ENCODE results near the gene ADORA3.
"Not testable (repeated sequence)": the region's sequence is repeated elsewhere in the genome, so short reads cannot be mapped to it uniquely, and the experiment has no call there.

ADORA3 gene

DNA sequence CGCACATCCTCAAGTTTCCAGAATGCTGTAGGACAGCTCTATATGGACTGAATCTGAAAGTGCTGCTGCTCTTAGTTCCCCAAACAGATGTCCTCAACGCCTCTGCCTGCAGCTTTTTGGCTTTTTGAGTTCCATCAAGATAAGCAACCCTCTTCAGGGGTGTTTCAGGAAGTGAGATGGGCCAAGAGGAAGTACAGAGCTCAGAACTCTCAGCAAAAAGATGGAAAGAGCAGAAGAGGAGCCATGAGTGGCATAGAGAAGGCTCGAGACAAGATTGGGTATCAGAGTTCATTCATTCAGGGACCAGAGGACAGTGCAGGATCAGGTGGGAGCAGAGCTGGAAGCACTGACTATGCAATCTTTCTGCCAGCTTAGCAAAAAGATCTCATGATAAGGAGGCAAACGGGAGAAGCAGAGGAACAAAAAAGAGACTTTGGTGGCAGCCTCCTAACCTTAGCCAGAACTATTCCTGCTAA is at the start of gene ADORA3, which contains the start of gene TMIGD3:
TSS of gene ADORA3 (minus strand) at position 49 of the 476 bp plus-strand sequence. CDS start 279 bp downstream, outside the sequence.
TSS of gene TMIGD3 (minus strand) at position 49 of the 476 bp plus-strand sequence. CDS start 279 bp downstream, outside the sequence.
- DNase-seq, result peak in 3 of 56 donors; percentile 18 to 45 (median 35)

DNA sequence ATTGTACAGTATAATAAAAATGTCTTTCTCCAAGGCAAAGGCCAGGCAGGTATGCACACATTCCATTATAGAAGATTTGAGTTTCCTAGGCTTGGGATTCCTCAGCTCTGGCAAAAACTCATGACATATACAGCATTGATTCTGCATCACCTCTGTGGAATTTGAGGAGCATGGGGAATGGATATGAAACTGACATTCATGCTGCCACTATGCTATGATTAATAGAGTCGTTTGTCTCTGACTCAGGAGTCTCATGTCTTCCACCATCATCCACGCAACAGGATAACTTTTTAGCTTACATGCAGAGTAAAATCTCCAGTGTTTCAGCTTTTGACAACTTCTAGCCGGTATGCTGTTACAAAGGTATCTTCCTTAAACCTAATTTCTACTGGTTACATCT is 49.8 kb upstream of the ADORA3 start:
- DNase-seq, result no peak

DNA sequence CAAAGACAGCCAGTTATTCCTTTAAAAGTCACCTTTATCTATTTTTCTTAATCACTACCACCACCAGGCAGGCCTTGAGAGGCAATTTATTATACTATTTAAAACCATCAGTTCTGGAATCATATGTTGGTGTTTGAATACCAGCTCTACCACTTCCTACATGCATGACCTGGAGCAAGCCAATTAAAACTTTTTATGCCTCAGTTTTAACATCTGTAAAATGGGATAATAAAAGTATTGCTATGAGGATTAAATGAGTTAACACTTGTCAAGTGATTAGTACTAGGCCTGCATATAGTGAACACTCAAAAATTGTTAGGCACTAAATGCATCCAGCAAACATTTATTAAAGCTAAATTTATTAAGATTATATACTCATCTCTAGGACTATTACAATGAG is 49.2 kb upstream of the ADORA3 start:
- DNase-seq, result no peak

DNA sequence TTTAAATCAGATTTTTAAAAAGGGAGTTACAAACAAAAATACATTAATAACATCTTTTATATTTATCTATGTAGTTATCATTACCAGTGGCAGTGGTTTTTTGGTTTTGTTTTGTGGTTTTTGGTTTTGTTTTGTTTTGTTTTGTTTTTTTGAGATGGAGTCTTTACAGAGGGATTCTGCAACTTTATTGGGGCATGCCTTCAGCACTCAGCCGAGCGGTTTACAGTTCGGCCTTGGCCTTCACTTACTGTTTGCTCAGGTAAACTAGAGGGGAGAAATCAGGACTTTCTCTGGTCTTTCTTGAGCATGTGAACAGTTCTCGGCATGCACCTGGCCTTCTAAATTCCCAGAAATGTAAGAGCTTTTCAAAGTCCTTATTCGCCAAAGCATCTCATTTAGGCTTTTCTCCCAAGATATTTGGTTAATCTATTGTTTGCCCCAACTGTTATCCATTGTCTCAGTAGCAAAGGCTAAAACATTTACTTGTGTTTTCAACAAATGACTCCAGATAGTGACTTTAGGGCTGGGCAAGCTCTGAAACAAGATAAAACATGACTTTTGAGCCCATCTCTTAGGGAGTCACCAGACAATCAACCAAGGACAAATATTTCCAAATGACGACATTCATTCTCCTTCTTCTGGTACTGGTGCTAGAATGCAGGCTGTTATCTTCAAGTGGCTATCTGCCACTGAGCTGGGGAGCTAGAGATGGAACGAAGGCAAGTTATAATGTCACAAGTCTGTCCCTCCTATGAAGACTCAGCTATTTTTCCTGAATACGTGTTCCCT is 48.4 kb upstream of the ADORA3 start:
- DNase-seq, result no peak

DNA sequence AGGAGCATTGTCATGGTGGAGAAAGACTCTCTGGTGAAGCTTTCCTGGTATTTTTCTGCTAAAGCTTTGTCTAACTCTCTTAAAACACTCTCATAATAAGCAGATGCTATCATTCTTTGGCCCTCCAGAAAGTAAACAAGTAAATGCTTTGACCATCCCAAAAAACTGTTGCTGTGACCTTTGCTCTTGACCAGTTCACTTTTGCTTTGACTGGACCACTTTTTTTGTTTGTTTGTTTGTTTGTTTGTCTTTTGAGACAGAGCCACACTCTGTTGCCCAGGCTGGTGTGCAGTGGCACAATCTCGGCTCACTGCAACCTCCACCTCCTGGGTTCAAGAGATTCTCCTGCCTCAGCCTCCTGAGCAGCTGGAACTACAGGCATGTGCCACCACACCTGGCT is 44.4 kb upstream of the ADORA3 start:
- not testable (repeated sequence) for DNase-seq

DNA sequence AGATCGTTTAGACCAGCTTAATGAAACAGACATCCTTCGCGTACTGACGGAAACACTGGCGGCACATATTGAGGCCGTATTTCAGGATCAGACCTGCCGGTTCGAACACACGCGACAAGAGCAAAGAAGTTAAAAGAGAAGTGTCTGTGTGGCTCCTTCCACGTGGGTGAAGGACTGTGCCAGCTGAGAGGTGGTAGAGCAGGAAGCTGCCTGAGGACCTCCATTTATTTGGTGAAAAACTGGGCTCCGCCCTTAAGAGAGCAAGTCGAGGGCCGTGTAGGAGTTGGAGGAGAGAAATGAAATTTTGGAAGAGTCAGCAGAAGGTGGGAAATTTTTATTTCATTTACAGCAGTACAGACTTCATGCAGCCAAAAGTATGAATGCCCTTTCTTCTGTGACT is 38.8 kb upstream of the ADORA3 start:
- DNase-seq, result no peak

DNA sequence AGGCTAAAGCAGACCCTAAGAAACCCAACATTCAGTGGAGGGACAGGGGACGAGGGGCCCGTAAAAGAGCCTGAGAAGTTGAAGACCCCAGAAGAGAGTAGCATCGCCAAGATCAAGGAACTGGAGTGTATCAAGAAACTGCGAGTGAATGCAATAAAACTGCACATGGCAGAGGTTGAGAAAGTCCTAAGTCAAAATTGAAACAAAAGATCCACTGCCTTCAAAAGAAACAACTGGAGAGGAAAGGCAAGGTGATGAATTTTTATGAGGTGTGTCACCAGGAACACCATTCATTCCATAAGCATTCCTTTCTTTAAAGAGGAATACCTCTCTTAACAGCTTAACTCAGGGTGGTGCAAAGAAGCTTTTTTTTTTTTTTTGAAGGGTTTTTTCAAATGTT is 38.3 kb upstream of the ADORA3 start:
- DNase-seq, result no peak

DNA sequence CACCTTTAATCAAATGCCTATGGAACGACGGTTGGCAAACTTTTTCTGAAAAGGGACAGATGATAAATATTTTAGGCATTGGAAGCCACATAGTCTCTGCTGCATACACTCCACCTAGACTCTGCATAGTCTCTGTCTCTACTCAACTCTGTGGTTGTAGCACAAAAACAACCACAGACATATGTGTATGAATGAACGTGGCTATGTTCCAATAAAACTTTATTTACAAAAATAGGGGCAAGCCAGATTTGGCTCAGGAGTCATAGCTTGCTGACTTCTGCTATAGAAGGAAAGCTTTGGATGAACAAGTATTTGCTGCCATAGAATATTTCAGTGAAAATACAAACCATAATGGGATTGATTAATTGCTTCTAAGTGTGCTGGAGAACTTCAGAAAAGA is 37.5 kb upstream of the ADORA3 start:
- DNase-seq, result no peak

DNA sequence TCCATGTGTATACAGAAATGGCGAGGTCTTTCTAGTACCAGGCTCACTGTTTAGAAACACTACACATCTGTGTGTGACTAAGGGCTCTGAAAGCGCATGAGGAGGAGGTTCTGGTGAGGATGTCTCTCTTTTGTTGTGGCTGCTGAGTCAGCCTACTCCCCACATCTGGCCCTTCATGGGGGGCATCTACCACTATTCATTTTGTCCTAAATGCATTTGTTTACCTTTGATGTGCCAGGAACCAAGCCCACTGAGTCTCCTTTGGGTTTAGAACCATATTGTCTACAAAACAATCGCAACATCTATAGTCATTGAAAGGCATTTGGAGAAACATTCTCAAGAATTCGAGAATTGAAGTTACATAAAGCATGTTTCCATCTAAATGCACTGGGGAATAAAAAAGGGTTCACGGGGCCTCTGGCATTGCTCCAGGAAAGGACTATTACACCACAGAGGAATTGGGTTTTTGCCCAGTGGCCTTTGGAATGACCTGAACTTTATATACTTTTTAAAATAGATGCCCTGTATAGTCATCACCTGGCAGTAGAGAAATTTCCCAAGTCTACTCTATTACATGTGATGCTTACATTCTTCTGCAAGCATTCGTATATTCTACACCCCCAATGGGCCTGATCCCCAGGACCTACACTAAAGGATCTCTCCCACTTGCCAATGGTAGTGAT is 35.1 kb upstream of the ADORA3 start:
- peak in 1 of 56 donors; percentile 0 for DNase-seq

DNA sequence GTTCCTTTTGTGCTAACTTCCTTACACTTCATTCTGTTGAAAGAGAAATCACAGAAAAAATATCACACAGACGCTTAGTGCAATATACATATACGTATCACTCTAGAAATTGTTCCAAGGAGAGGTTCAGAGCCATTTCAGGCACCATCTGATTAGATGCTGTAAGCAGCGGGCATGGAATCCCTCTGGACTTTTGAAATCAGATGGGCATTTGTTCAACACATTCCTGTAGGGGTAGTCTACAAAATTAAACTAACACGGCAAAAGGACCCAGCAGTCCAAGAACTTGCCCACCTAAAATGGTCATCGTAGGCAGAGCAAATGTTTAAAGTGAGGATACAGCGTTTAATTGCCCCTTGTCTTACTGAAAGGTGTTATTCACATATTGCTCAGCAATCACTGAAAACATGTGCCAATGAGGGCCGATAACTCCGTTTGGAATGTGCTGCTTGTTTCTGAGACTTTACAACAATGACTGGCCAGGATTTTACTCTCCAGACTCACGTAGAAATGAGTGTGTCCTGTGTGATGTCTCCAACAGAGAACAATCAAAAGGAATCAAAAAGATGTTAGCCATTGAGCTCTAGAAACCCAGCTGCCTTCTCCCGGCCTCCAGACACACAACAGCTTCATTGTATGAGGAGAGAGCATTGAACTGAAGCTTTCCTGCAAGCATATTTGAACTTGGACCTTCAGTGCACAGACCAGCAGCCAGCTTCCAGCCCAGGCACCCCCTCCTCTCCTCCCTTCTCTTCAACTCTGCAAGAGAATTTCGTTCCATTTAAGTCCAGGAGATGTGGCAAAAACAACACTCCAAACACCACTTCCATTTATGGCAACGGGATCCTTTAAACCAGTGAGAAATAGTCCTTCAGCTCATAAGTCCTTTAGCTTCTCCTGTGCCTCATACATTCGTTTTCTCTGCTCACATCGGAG is 32.1 kb upstream of the ADORA3 start:
- peak in 31 of 56 donors; percentile 2 to 62 (median 25) for DNase-seq

DNA sequence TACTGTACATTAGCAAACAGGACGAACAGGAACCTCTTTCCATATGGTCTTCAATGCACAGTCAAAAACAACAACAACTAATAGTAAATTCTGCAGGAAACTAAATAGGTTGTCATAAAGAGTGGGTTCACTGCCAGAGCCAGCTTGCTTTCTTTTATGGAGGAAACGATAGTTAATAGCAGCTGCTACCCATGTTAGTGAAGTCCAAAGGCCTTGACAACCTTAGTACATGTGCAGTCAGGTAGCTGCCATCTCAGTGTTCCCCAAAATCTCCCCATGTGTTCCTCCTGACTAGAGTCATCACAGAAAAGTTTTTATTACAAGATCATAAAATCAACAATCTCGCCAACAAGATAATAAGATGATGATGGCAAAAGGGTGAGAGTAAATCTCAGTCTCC is 16.6 kb upstream of the ADORA3 start:
- DNase-seq, result no peak

DNA sequence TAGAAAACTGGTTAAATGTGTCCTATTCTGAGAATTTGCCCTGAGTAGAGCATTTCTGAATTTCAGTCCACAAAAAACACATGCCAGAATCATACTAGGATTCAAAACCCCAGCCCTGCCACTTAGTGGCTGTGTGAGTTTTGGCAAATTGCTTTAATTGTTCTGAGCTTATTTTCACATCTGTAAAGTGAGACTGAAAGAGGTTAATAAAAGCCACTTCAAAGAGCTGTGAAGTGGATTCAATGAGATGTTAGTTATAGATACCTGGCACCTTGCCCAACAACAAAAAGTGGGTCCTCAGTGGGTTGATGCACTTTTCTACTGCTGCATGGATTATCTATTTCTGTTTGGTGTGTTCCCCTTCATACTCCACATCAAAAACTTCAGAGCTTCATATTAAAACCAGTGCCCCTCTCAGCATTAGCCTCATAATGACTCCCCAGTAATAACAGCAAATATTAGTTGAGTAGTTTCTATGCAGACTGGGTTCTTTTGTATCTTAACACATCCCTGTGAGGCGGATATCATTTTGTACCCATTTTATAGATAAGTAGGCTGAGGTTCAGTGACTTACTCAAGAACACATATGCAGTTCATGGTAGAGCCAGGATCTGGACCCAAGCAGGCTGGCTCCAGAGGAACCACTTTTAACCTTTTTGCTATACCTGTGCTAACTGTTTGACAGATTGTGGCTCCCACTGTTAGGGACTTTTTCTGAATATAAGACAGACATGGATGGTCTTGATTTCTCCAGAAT is 14.2 kb upstream of the ADORA3 start:
- DNase-seq, result no peak

DNA sequence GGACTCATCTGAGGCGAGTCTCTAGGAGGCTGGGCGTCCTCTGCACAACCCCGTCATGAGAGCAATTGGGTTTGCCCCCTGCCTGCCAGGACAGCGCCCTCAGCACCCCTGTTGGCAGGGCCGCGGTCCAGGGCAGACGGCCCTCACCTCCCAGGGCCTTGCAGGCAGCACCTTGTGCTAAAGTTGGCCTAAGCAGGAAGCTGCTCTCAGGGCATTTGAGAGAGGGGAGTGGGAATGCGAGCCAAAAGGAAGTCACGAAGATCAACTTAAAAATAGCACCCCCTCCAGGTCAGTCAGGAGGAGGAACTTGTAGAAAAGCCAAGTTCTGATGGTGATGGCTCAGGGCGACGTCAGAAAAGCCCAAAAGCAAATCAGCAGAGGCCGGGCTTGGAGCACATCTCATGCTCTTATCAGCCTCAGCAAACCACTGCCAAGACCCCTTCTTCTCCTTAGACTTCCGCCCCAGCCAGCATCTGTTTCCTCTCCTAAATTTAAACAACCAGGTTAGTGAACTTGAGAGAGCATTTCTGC is 12.6 kb upstream of the ADORA3 start:
- peak in 24 of 56 donors; percentile 12 to 71 (median 35) for DNase-seq

DNA sequence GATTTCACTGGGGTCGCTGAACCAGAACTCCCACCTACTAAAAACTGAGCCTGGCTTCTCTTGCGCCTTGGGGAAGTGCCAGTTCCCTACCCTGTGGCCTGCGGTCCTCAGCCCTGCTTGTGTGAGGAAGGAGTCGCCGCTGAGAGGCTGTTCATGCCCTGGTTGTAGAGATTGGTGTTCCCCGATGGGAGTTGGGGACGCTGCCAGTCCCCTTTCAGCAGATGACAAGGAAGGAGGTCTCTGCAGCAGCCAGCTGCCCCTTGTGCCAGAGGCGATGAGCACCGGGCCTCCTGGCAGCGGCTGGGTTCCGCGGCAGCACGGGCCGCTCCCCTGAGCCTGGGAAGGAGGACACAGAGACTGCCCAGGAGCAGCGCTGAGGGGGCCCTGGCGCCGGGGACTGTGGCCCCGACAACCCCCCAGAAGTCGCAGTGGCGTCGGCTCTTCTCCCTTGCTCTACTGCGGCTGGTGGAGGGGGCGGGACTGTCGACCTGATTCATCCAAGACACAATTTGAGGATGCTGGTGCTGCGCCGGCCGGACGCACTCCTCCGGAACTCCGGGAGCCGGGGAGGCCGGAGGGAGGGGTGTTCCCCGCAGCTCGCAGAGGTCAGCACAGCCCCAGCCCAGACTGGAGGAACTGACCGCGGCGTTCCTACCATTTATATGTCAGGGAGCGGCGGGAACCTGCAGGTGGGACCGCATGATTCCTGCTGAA is 12.0 kb upstream of the ADORA3 start:
- peak in 12 of 56 donors; percentile 22 to 63 (median 38) for DNase-seq

DNA sequence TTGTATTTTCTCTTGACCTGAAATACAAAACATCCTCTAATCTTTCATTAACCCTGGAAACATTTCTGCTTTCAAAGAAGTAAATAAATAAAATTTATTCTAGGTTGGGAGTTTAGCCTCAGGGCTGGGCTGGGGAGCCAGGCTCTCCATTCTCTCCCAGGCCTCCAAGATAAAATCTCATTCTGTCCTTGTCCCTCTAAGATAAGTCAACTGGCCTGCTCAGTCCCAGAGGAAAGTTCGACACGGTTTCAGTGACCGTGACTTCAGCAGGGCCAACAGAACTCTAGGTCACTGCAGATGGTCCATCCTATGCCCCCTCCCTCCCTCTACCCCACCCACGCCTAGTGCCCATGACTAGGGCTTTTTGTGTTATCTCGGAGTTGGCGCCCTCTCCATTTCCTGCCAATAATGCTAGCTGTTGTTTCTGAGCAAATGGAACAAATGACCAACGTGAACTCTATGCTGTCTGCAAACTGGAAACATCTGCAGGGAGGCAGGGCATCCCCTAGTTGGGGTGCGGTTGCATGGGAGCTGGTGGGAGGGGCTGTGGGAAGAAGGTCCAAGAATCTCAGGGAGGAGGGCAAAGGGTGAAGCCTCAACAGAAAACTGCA is 10.1 kb upstream of the ADORA3 start:
- DNase-seq, result peak in 41 of 56 donors; percentile 29 to 89 (median 61)

DNA sequence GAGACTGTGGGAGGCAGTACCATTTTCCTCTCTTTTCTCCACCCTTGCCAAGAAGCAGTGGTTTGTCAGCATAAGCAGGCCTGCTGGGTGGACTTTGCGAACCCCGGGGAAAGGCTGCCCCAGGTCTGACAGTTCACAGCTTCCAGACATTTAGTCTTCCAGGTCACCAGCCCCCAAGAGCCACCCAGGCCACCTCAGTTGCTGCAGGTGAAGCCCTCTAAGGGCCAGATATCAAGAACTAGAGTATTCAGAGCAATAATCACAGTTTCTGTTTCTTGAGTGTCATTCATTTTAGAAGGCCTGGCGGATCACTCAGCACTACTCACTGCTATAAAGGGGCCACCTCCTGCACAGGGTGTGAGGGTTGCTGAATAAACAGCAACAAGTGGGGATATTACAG is 9.5 kb upstream of the ADORA3 start:
- DNase-seq, result no peak

DNA sequence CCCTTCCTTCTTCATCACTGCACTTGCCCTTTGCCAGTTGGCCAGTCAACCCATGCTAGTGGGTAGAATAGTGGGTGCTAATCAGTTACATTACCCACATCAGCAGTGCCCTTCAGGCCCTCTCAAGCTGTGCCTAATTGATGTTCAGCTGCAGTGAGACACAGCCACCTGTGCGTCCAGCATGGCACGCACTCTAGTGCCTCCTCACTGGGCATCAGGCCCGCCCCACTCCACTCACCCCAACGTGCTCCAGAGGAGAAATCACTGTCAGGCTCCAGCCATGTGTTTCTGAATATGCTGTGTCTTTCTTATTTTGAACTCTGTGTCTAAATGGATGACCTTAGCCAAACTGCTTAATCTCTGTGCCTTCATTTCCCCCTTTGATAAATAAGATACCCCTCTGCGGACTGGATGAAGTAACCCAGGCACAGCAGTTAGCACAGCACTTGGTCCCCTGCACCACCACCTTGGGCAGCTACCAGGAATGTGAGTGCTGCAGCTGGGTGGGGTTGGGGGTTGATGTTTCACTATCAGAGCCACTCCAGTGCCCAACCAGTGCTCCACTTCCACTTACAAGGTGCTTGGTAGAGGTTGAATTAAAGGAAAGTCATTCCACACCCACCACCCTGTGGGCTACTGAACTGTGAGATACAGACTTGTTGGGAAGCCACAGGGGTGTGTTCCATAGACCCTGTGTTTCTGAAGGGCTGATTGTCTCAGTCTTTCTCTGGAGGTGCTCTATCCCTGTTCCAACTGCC is 8.9 kb upstream of the ADORA3 start:
- no peak for DNase-seq

DNA sequence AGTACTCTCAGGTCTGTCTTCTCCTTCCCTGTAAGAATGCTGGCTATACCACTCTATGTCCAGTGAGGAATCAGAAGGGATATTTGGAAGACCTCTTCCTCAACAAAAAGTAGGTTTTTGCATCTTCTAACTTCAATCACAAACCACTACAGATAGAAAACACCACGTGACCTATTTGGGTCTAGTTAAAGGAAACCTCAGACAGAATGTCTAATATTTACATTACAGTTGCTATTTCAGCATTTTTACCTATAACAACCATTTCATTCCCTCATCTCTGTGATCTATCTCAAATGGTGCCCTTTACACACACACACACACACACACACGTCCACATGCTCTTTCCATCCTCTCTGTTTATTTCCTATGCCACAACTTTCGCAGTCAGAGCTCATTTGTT is 7.9 kb upstream of the ADORA3 start:
- no peak for DNase-seq

All from amygdala (tissue), 56 donors.